ENCODE measurements around the gene FAM53A.

The FAM53A gene

GRCh38 chr4:1640190-1640589 is 43.9 kb downstream of the FAM53A start:
- POLR2A ChIA-PET = no interaction called here
- CTCF ChIA-PET = no interaction called here
- H3K4me3 ChIP-seq (ENCODE audit: low read depth, low read length) = no peak overlapping the region
- no peak for TF ChIP-seq ZBTB48 (tag by site-specific recombination; IDR thresholded peaks at IDR 0.05)
- TF ChIP-seq EGR2 (tag by site-specific recombination; IDR thresholded peaks at IDR 0.05; ENCODE audit: low read depth) = no peak
- TF ChIP-seq ZEB2 (tag by site-specific recombination; IDR thresholded peaks at IDR 0.05) = no peak
- TF ChIP-seq, protein P1, sequence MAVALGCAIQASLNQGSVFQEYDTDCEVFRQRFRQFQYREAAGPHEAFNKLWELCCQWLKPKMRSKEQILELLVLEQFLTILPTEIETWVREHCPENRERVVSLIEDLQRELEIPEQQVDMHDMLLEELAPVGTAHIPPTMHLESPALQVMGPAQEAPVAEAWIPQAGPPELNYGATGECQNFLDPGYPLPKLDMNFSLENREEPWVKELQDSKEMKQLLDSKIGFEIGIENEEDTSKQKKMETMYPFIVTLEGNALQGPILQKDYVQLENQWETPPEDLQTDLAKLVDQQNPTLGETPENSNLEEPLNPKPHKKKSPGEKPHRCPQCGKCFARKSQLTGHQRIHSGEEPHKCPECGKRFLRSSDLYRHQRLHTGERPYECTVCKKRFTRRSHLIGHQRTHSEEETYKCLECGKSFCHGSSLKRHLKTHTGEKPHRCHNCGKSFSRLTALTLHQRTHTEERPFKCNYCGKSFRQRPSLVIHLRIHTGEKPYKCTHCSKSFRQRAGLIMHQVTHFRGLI (tag by site-specific recombination; IDR thresholded peaks at IDR 0.05) = no peak
- TF ChIP-seq, protein P2, sequence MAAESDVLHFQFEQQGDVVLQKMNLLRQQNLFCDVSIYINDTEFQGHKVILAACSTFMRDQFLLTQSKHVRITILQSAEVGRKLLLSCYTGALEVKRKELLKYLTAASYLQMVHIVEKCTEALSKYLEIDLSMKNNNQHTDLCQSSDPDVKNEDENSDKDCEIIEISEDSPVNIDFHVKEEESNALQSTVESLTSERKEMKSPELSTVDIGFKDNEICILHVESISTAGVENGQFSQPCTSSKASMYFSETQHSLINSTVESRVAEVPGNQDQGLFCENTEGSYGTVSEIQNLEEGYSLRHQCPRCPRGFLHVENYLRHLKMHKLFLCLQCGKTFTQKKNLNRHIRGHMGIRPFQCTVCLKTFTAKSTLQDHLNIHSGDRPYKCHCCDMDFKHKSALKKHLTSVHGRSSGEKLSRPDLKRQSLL (tag by site-specific recombination; IDR thresholded peaks at IDR 0.05) = no peak
- TF ChIP-seq ZNF214 (tag by site-specific recombination; IDR thresholded peaks at IDR 0.05; ENCODE audit: borderline replicate concordance) = no peak
- no peak for TF ChIP-seq ZNF221 (tag by site-specific recombination; IDR thresholded peaks at IDR 0.05; ENCODE audit: borderline replicate concordance)
- TF ChIP-seq PRDM6 (tag by site-specific recombination; IDR thresholded peaks at IDR 0.05) = no peak
- H3K27ac ChIP-seq (ENCODE audit: extremely low read depth, low read depth, low read length) = no peak overlapping the region
- H3K4me1 ChIP-seq (ENCODE audit: control insufficient read depth, insufficient read depth, low read length) = no peaks in the 10 kb centered on the region
- H3K9me3 ChIP-seq (ENCODE audit: control insufficient read depth, insufficient read depth, low read depth, low read length) = no peaks in the 10 kb centered on the region
- no peaks in the 10 kb centered on the region for H3K36me3 ChIP-seq (ENCODE audit: control insufficient read depth in 2 of 2, insufficient read depth in 1 of 2, low read length in 2 of 2)

DNA sequence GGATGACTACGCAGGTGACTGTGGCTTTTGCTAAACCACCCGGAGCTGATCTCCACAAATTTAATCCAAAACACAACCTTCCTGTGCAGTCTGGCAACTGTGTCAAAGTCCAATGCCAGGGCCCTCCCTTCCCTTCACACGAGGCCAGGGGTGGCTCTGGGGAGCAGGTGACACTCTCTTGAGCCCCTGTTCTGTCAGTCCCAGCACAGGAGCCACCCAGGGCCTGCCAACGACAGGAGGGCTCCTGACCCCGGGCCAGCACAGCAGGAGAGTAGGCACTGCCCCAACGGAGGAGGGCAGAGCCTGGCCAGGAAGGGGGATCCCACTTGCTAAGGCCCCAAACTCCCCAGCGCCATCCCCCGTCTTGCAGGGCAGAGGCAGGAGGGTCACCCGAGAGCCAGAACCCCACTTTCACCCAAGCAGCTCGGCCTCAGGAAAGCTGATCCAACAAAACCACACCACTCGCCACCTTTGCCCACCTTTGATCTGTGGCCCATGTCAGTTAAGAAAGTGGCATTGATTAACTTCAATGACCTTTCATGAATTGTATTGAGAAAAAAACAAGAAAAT is 44.7 kb downstream of the FAM53A start:
- H3K4me1 ChIP-seq (ENCODE audit: control insufficient read depth, insufficient read depth, low read length) = no peaks in the 10 kb centered on the region
- ChIA-PET POLR2A (no interaction called here), CTCF (no interaction called here)
- TF ChIP-seq ZNF610 (tag by site-specific recombination; IDR thresholded peaks at IDR 0.05; ENCODE audit: borderline replicate concordance) = no peak
- TF ChIP-seq, protein P3, sequence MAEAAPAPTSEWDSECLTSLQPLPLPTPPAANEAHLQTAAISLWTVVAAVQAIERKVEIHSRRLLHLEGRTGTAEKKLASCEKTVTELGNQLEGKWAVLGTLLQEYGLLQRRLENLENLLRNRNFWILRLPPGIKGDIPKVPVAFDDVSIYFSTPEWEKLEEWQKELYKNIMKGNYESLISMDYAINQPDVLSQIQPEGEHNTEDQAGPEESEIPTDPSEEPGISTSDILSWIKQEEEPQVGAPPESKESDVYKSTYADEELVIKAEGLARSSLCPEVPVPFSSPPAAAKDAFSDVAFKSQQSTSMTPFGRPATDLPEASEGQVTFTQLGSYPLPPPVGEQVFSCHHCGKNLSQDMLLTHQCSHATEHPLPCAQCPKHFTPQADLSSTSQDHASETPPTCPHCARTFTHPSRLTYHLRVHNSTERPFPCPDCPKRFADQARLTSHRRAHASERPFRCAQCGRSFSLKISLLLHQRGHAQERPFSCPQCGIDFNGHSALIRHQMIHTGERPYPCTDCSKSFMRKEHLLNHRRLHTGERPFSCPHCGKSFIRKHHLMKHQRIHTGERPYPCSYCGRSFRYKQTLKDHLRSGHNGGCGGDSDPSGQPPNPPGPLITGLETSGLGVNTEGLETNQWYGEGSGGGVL (tag by site-specific recombination; IDR thresholded peaks at IDR 0.05) = no peak
- TF ChIP-seq, protein P4, sequence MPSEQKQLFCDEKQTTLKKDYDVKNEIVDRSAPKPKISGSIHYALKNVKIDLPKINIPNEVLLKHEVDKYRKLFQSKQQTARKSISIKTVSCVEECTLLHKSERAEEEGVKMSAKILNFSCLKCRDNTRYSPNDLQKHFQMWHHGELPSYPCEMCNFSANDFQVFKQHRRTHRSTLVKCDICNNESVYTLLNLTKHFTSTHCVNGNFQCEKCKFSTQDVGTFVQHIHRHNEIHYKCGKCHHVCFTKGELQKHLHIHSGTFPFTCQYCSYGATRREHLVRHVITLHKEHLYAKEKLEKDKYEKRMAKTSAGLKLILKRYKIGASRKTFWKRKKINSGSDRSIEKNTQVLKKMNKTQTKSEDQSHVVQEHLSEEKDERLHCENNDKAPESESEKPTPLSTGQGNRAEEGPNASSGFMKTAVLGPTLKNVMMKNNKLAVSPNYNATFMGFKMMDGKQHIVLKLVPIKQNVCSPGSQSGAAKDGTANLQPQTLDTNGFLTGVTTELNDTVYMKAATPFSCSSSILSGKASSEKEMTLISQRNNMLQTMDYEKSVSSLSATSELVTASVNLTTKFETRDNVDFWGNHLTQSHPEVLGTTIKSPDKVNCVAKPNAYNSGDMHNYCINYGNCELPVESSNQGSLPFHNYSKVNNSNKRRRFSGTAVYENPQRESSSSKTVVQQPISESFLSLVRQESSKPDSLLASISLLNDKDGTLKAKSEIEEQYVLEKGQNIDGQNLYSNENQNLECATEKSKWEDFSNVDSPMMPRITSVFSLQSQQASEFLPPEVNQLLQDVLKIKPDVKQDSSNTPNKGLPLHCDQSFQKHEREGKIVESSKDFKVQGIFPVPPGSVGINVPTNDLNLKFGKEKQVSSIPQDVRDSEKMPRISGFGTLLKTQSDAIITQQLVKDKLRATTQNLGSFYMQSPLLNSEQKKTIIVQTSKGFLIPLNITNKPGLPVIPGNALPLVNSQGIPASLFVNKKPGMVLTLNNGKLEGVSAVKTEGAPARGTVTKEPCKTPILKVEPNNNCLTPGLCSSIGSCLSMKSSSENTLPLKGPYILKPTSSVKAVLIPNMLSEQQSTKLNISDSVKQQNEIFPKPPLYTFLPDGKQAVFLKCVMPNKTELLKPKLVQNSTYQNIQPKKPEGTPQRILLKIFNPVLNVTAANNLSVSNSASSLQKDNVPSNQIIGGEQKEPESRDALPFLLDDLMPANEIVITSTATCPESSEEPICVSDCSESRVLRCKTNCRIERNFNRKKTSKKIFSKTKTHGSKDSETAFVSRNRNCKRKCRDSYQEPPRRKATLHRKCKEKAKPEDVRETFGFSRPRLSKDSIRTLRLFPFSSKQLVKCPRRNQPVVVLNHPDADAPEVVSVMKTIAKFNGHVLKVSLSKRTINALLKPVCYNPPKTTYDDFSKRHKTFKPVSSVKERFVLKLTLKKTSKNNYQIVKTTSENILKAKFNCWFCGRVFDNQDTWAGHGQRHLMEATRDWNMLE (tag by site-specific recombination; conservative IDR thresholded peaks at IDR 0.05; ENCODE audit: low read depth) = no peak
- no peak for TF ChIP-seq ZNF148 (tag by site-specific recombination; IDR thresholded peaks at IDR 0.05; ENCODE audit: borderline replicate concordance)
- TF ChIP-seq, protein P5, sequence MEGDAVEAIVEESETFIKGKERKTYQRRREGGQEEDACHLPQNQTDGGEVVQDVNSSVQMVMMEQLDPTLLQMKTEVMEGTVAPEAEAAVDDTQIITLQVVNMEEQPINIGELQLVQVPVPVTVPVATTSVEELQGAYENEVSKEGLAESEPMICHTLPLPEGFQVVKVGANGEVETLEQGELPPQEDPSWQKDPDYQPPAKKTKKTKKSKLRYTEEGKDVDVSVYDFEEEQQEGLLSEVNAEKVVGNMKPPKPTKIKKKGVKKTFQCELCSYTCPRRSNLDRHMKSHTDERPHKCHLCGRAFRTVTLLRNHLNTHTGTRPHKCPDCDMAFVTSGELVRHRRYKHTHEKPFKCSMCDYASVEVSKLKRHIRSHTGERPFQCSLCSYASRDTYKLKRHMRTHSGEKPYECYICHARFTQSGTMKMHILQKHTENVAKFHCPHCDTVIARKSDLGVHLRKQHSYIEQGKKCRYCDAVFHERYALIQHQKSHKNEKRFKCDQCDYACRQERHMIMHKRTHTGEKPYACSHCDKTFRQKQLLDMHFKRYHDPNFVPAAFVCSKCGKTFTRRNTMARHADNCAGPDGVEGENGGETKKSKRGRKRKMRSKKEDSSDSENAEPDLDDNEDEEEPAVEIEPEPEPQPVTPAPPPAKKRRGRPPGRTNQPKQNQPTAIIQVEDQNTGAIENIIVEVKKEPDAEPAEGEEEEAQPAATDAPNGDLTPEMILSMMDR (tag by site-specific recombination; IDR thresholded peaks at IDR 0.05) = no peak
- TF ChIP-seq BCL11A (tag by site-specific recombination; IDR thresholded peaks at IDR 0.05; ENCODE audit: low read depth) = no peak
- TF ChIP-seq OVOL3 (tag by site-specific recombination; IDR thresholded peaks at IDR 0.05) = no peak
- TF ChIP-seq ZNF837 (tag by site-specific recombination; IDR thresholded peaks at IDR 0.05) = no peak
- no peak for TF ChIP-seq YY1 (tag by site-specific recombination; IDR thresholded peaks at IDR 0.05)
- no peak for TF ChIP-seq ZNF791 (tag by site-specific recombination; IDR thresholded peaks at IDR 0.05)

More for the DNA sequence above, 44.7 kb downstream of the FAM53A start:
- Histone ChIP-seq H3K9me3 (ENCODE audit: control insufficient read depth, insufficient read depth, low read depth, low read length) (no peaks in the 10 kb centered on the region), H3K36me3 (ENCODE audit: control insufficient read depth in 2 of 2, insufficient read depth in 1 of 2, low read length in 2 of 2) (no peaks in the 10 kb centered on the region), H3K4me3 (ENCODE audit: low read depth, low read length) (no peak overlapping the region), H3K27ac (ENCODE audit: extremely low read depth, low read depth, low read length) (no peak overlapping the region)

Measured in HEK293 (cell line).